OCI-LY7 (cell line): Measurements from ENCODE around the gene HTR1D. TPM values are rescaled to one million over a fixed set of nuclear protein-coding genes. Genes with fewer than 3 reads are reported as not detected.

Experiments used
- BruUV-seq: library from RNA; stranded (reverse); fragments of 400-500 nt; replicated peaks from 2 replicates; lab custom pipeline; 2021; lab: Mats Ljungman, UMichigan
- CTCF ChIA-PET: fragments of 300-600 bp; sonication (Branson Sonifier 250); formaldehyde crosslinking; loops from one replicate; lab custom pipeline; 2022; ENCODE audit warnings: antibody characterized with exemption; ENCODE audit not compliant: unreplicated experiment; lab: Charles Lee
- POLR2A ChIA-PET: fragments of 300-600 bp; sonication (Branson Sonifier 250); formaldehyde crosslinking; loops from one replicate; lab custom pipeline; 2022; ENCODE audit warnings: antibody characterized with exemption; lab: Charles Lee
- DNase-seq: peaks from one replicate; pipeline ENCODE4 v3.0.0-alpha.2; 2015; ENCODE audit warnings: low spot score
- H2AFZ ChIP-seq: fragments of 200-600 bp; sonication (generic), shearing (Covaris generic); 2 replicates; pipeline ENCODE4 v1.6.1; 2014; ENCODE audit warnings: mild to moderate bottlenecking, antibody characterized with exemption, low read length, moderate library complexity
- H3K27ac ChIP-seq: fragments of 200-600 bp; sonication (generic); 2 replicates; pipeline ENCODE4 v1.5.1; 2014; ENCODE audit warnings: mixed run types, low read depth, mild to moderate bottlenecking, moderate library complexity, low read length, inconsistent platforms; ENCODE audit not compliant: poor library complexity, severe bottlenecking
- H3K36me3 ChIP-seq: fragments of 200-600 bp; sonication (generic); 2 replicates; pipeline ENCODE4 v1.6.1; 2014; ENCODE audit warnings: mild to moderate bottlenecking, antibody characterized with exemption, low read length, moderate library complexity, mixed read lengths; ENCODE audit not compliant: insufficient read depth
- H3K4me1 ChIP-seq: fragments of 200-600 bp; sonication (generic); 2 replicates; pipeline ENCODE4 v1.5.1; 2014; ENCODE audit warnings: mild to moderate bottlenecking, low read length; ENCODE audit not compliant: insufficient read depth, poor library complexity, severe bottlenecking
- H3K4me2 ChIP-seq: fragments of 200-600 bp; sonication (generic); 2 replicates; pipeline ENCODE4 v1.6.1; 2014; ENCODE audit warnings: mild to moderate bottlenecking, low read length
- H3K4me3 ChIP-seq: fragments of 200-600 bp; sonication (generic); 2 replicates; pipeline ENCODE4 v1.5.1; 2014; ENCODE audit warnings: mild to moderate bottlenecking, low read depth, low read length; ENCODE audit not compliant: poor library complexity, severe bottlenecking
- H3K79me2 ChIP-seq: fragments of 200-600 bp; sonication (generic); 2 replicates; pipeline ENCODE4 v1.6.1; 2016; ENCODE audit warnings: low read depth, mild to moderate bottlenecking, low read length, moderate library complexity, mixed read lengths; ENCODE audit not compliant: insufficient read depth
- H3K9me2 ChIP-seq: fragments of 200-600 bp; sonication (generic); 2 replicates; pipeline ENCODE4 v1.6.1; 2016; ENCODE audit warnings: mild to moderate bottlenecking, low read length, mixed read lengths; ENCODE audit not compliant: insufficient read depth
- H3K9me3 ChIP-seq: fragments of 200-600 bp; sonication (generic); 2 replicates; pipeline ENCODE4 v1.6.1; 2014; ENCODE audit warnings: mild to moderate bottlenecking, mixed run types, low read length, mixed read lengths
- H4K20me1 ChIP-seq: fragments of 200-600 bp; sonication (generic); 2 replicates; pipeline ENCODE4 v1.6.1; 2014; ENCODE audit warnings: mild to moderate bottlenecking, antibody characterized with exemption, low read length, moderate library complexity, mixed read lengths; ENCODE audit not compliant: insufficient read depth
- CTCF ChIP-seq: fragments of 200-600 bp; sonication (generic); conservative IDR thresholded peaks from 2 replicates; pipeline ENCODE4 v1.5.1; 2014; ENCODE audit warnings: mild to moderate bottlenecking, antibody characterized with exemption, low read length, moderate library complexity, mixed read lengths
- EZH2phosphoT487 ChIP-seq: fragments of 200-600 bp; sonication (generic); IDR thresholded peaks from 2 replicates; pipeline ENCODE4 v1.6.1; 2018; ENCODE audit warnings: low read depth, borderline replicate concordance, mild to moderate bottlenecking, mixed run types, antibody characterized with exemption, low read length, moderate library complexity, mixed read lengths
- intact Hi-C: fragments of 100-400 bp; cut with micrococcal nuclease; formaldehyde crosslinking; loops from one replicate; pipeline ENCODE4 v1.10.0; 2022; ENCODE audit not compliant: unreplicated experiment
- total RNA-seq, 2 experiments: library from RNA; depleted of rRNA in 1 of 2; stranded (reverse); fragments of >200 nt in 1 of 2; shearing (Covaris generic) in 1 of 2; gene quantifications; 2 replicates each; pipeline ENCODE4 v1.2.3, GENCODE V29; 2014 to 2022

HTR1D gene
- total RNA-seq, 2 experiments from 2014 or later = not detected

- Histone ChIP-seq H3K79me2 (no peaks in the 10 kb centered on the region), H4K20me1 (no peaks in the 10 kb centered on the region), H3K4me3 (no peak overlapping the region), H3K4me1 (no peaks in the 10 kb centered on the region), H3K9me3 (no peaks in the 10 kb centered on the region), H3K27ac (no peak overlapping the region), H3K9me2 (no peaks in the 10 kb centered on the region), H2AFZ (0 out of 2 replicates have a peak overlapping the region, but pooled peaks have one; percentile 9), H3K4me2 (no peak overlapping the region), H3K36me3 (no peaks in the 10 kb centered on the region)
- POLR2A ChIA-PET = interaction anchor here (0.7 kb wide), 2 partner anchors 10 to 226 kb away, joined by 3 read pairs; no protein-coding TSS in a partner anchor
- no peak for TF ChIP-seq CTCF
- no peak for TF ChIP-seq EZH2phosphoT487
- BruUV-seq = no TSS peak
- CTCF ChIA-PET = no interaction called here
- DNase-seq = no peak
- intact Hi-C loops = no loop called here
These were observed 22.9 kb downstream of the HTR1D start for GRCh38 chr1:23194119-23194984.

- H3K4me3 ChIP-seq = no peak overlapping the region
- H2AFZ ChIP-seq = no peak overlapping the region
- no peak for DNase-seq
- no peaks in the 10 kb centered on the region for H3K9me2 ChIP-seq
- H4K20me1 ChIP-seq = no peaks in the 10 kb centered on the region
- H3K36me3 ChIP-seq = no peaks in the 10 kb centered on the region
- ChIA-PET CTCF (no interaction called here), POLR2A (interaction anchor here (0.6 kb wide), 1 partner anchor 119 kb away, joined by 3 read pairs; no protein-coding TSS in a partner anchor)
- intact Hi-C loops = no loop called here
- H3K4me1 ChIP-seq = no peaks in the 10 kb centered on the region
- no peaks in the 10 kb centered on the region for H3K79me2 ChIP-seq
- no TSS peak for BruUV-seq
- H3K9me3 ChIP-seq = no peaks in the 10 kb centered on the region
- H3K27ac ChIP-seq = no peak overlapping the region
- TF ChIP-seq EZH2phosphoT487 = no peak
- TF ChIP-seq CTCF = no peak
- H3K4me2 ChIP-seq = no peak overlapping the region
These were observed 23.7 kb downstream of the HTR1D start for GRCh38 chr1:23193391-23194118.
